H9 (cell line): ENCODE measurements around the gene SHISA7. TPM values are rescaled to one million over a fixed set of nuclear protein-coding genes. Genes with fewer than 3 reads are reported as not detected.

Source experiments
- DNase-seq: peaks from one replicate; pipeline ENCODE4 v3.0.0-alpha.2; 2017
- H2AFZ ChIP-seq: one replicate; pipeline ENCODE4 v1.6.1; 2013; ENCODE audit warnings: mild to moderate bottlenecking, low read length, control low read depth, moderate library complexity
- H2AK5ac ChIP-seq: 2 replicates; pipeline ENCODE4 v1.6.1; 2013; ENCODE audit warnings: low read length, control low read depth, mixed read lengths; ENCODE audit not compliant: insufficient read length
- H2BK120ac ChIP-seq: one replicate; pipeline ENCODE4 v1.6.1; 2013; ENCODE audit warnings: low read depth, mild to moderate bottlenecking, low read length, control low read depth, inconsistent platforms; ENCODE audit not compliant: poor library complexity, severe bottlenecking
- H2BK12ac ChIP-seq: 2 replicates; pipeline ENCODE4 v1.6.1; 2013; ENCODE audit warnings: low read length, control low read depth, mixed read lengths, low read depth; ENCODE audit not compliant: insufficient read length
- H2BK15ac ChIP-seq: 2 replicates; pipeline ENCODE4 v1.6.1; 2013; ENCODE audit warnings: low read depth, low read length, control low read depth
- H2BK20ac ChIP-seq: one replicate; pipeline ENCODE4 v1.6.1; 2013; ENCODE audit warnings: low read depth, mild to moderate bottlenecking, low read length, control low read depth, inconsistent platforms; ENCODE audit not compliant: poor library complexity, severe bottlenecking
- H2BK5ac ChIP-seq: 2 replicates; pipeline ENCODE4 v1.6.1; 2013; ENCODE audit warnings: low read length, control low read depth, mixed read lengths; ENCODE audit not compliant: insufficient read length
- H3K14ac ChIP-seq: 2 replicates; pipeline ENCODE4 v1.6.1; 2013; ENCODE audit warnings: low read length, control low read depth; ENCODE audit not compliant: insufficient read depth
- H3K18ac ChIP-seq: 2 replicates; pipeline ENCODE4 v1.6.1; 2013; ENCODE audit warnings: low read depth, mild to moderate bottlenecking, mixed read lengths, low read length, control low read depth; ENCODE audit not compliant: insufficient read length
- H3K23ac ChIP-seq: 2 replicates; pipeline ENCODE4 v1.6.1; 2013; ENCODE audit warnings: low read length, control low read depth, mixed read lengths, low read depth; ENCODE audit not compliant: insufficient read length
- H3K23me2 ChIP-seq: 2 replicates; pipeline ENCODE4 v1.6.1; 2013; ENCODE audit warnings: low read depth, mild to moderate bottlenecking, mixed read lengths, low read length, control low read depth; ENCODE audit not compliant: insufficient read length, poor library complexity, severe bottlenecking
- H3K27ac ChIP-seq: 2 replicates; pipeline ENCODE4 v1.5.1; 2013; ENCODE audit warnings: low read length, control low read depth, mixed read lengths, low read depth; ENCODE audit not compliant: insufficient read length
- H3K27me3 ChIP-seq: 2 replicates; pipeline ENCODE4 v1.6.1; 2013; ENCODE audit warnings: low read length, control low read depth, inconsistent platforms; ENCODE audit not compliant: insufficient read depth
- H3K4ac ChIP-seq: 2 replicates; pipeline ENCODE4 v1.6.1; 2013; ENCODE audit warnings: low read depth, mild to moderate bottlenecking, control low read depth, inconsistent platforms, low read length, moderate library complexity
- H3K4me1 ChIP-seq: 2 replicates; pipeline ENCODE4 v1.6.1; 2013; ENCODE audit warnings: low read length, control low read depth, inconsistent platforms; ENCODE audit not compliant: insufficient read depth
- H3K4me2 ChIP-seq: 2 replicates; pipeline ENCODE4 v1.6.1; 2013; ENCODE audit warnings: low read length, control low read depth, mixed read lengths; ENCODE audit not compliant: insufficient read length, insufficient read depth
- H3K56ac ChIP-seq: 2 replicates; pipeline ENCODE4 v1.6.1; 2013; ENCODE audit warnings: low read depth, mild to moderate bottlenecking, mixed read lengths, low read length, control low read depth; ENCODE audit not compliant: insufficient read length
- H3K79me1 ChIP-seq: 2 replicates; pipeline ENCODE4 v1.6.1; 2013; ENCODE audit warnings: low read depth, mild to moderate bottlenecking, moderate library complexity, low read length, control low read depth, inconsistent platforms; ENCODE audit not compliant: insufficient read depth, poor library complexity, severe bottlenecking
- H3K79me2 ChIP-seq: 2 replicates; pipeline ENCODE4 v1.6.1; 2013; ENCODE audit warnings: low read length, control low read depth, inconsistent platforms; ENCODE audit not compliant: insufficient read depth
- H3K9ac ChIP-seq: 2 replicates; pipeline ENCODE4 v1.6.1; 2013; ENCODE audit warnings: low read length, control low read depth, mixed read lengths; ENCODE audit not compliant: insufficient read length; ENCODE audit errors: extremely low read depth
- H3K9me3 ChIP-seq: one replicate; pipeline ENCODE4 v1.6.1; 2013; ENCODE audit warnings: low read depth, low read length, inconsistent platforms; ENCODE audit not compliant: control insufficient read depth
- H3T11ph ChIP-seq: one replicate; pipeline ENCODE4 v1.6.1; 2013; ENCODE audit warnings: mild to moderate bottlenecking, low read length, control low read depth, inconsistent platforms
- H4K20me1 ChIP-seq: one replicate; pipeline ENCODE4 v1.6.1; 2013; ENCODE audit not compliant: control insufficient read depth, insufficient read length, insufficient read depth
- H4K5ac ChIP-seq: 2 replicates; pipeline ENCODE4 v1.6.1; 2013; ENCODE audit warnings: low read depth, mild to moderate bottlenecking, mixed read lengths, low read length, control low read depth; ENCODE audit not compliant: insufficient read length
- H4K8ac ChIP-seq: replicated peaks from 2 replicates; pipeline ENCODE4 v1.6.1; 2013; ENCODE audit warnings: low read length, control low read depth, mixed read lengths, low read depth; ENCODE audit not compliant: insufficient read length
- H4K91ac ChIP-seq: 2 replicates; pipeline ENCODE4 v1.6.1; 2013; ENCODE audit warnings: low read depth, mild to moderate bottlenecking, moderate library complexity, mixed read lengths, low read length, control low read depth; ENCODE audit not compliant: insufficient read length
- H3K27ac Mint-ChIP-seq, 3 experiments: 2 replicates in 2 of 3; 3 replicates in 1 of 3; pipeline ENCODE4 v1.8.0; 2020 to 2021; ENCODE audit warnings: mixed read lengths in 3 of 3, mild to moderate bottlenecking in 1 of 3, moderate library complexity in 1 of 3
- H3K27me3 Mint-ChIP-seq: 2 replicates; pipeline ENCODE4 v1.8.0; 2021; ENCODE audit warnings: low read depth, mild to moderate bottlenecking, moderate library complexity, mixed read lengths
- H3K36me3 Mint-ChIP-seq, 3 experiments: 2 replicates in 2 of 3; 3 replicates in 1 of 3; pipeline ENCODE4 v1.8.0; 2020 to 2021; ENCODE audit warnings: low read depth in 3 of 3, mixed read lengths in 3 of 3; ENCODE audit not compliant: insufficient read depth in 1 of 3
- H3K4me1 Mint-ChIP-seq, 2 experiments: 2 replicates each; pipeline ENCODE4 v1.8.0; 2020; ENCODE audit warnings: mixed read lengths in 2 of 2
- H3K4me3 Mint-ChIP-seq, 2 experiments: 2 replicates in 1 of 2; 3 replicates in 1 of 2; pipeline ENCODE4 v1.8.0; 2020 to 2021; ENCODE audit warnings: mild to moderate bottlenecking in 2 of 2, mixed read lengths in 2 of 2, moderate library complexity in 1 of 2
- H3K9me3 Mint-ChIP-seq, 2 experiments: 2 replicates in 1 of 2; 3 replicates in 1 of 2; pipeline ENCODE4 v1.8.0; 2020; ENCODE audit warnings: mild to moderate bottlenecking in 2 of 2, mixed read lengths in 2 of 2, moderate library complexity in 1 of 2
- CTCF ChIP-seq: fragments of 200-600 bp; sonication (generic); conservative IDR thresholded peaks from 3 replicates; pipeline ENCODE4 v1.8.0; 2021; ENCODE audit warnings: antibody characterized with exemption, mild to moderate bottlenecking
- WGBS: extraction: QIAGEN DNeasy Blood & Tissue Kit; methylation state at CpG from one replicate; pipeline ENCODE4 v1.1.7; 2013; ENCODE audit warnings: missing lambda C conversion rate, low lambda C conversion rate, mixed read lengths; ENCODE audit not compliant: insufficient read length; ENCODE audit errors: extremely low coverage; 5-methylcytosine and 5-hydroxymethylcytosine counted together
- total RNA-seq: library from RNA; stranded (reverse); gene quantifications from 2 replicates; pipeline ENCODE4 v1.2.1, GENCODE V29; 2021

The SHISA7 gene
- total RNA-seq, 1 experiment from 2014 or later = 0.31 TPM

- H3K27me3 ChIP-seq = no peaks in the 10 kb centered on the region
- H4K5ac ChIP-seq = peak overlapping the region; percentile 96
- peak overlapping the region; percentile 65 for H2BK12ac ChIP-seq
- no peak overlapping the region for H3K9ac ChIP-seq
- TF ChIP-seq CTCF = no peak
- H2BK15ac ChIP-seq = no peak overlapping the region
- no peak overlapping the region for H2BK20ac ChIP-seq
- H3K4me3 Mint-ChIP-seq = peak overlapping the region; percentile 88 to 90
- no peaks in the 10 kb centered on the region for H4K20me1 ChIP-seq
- H3K23ac ChIP-seq = no peak overlapping the region
- H3K4me2 ChIP-seq = peak overlapping the region; percentile 10
- no peaks in the 10 kb centered on the region for H3K9me3 ChIP-seq
- no peak overlapping the region for H2BK120ac ChIP-seq
- peaks cover 18 to 27% of the 10 kb centered on the region in 2 experiments for H3K4me1 Mint-ChIP-seq
- H3T11ph ChIP-seq = peak overlapping the region; percentile 77
- peaks cover 7% of the 10 kb centered on the region for H3K79me1 ChIP-seq
- peak overlapping the region; percentile 94 for H3K18ac ChIP-seq
- H3K23me2 ChIP-seq = peaks cover 6% of the 10 kb centered on the region
- peak overlapping the region; percentile 83; the same call in 1 of the 2 replicates for H3K14ac ChIP-seq
- H3K27me3 Mint-ChIP-seq = peaks cover 26% of the 10 kb centered on the region
- no peak overlapping the region for H3K56ac ChIP-seq
- H3K9me3 Mint-ChIP-seq = peaks cover 20 to 21% of the 10 kb centered on the region in 2 experiments
- peak overlapping the region; percentile 66 for H3K27ac ChIP-seq
- H2AK5ac ChIP-seq = peak overlapping the region; percentile 26
- no peak overlapping the region for H4K8ac ChIP-seq
- peak overlapping the region; percentile 54; the same call in 1 of the 2 replicates for H3K4ac ChIP-seq
- peaks cover 33 to 39% (median 38%) of the 10 kb centered on the region in 3 experiments for H3K36me3 Mint-ChIP-seq
- H3K79me2 ChIP-seq = peaks cover 14% of the 10 kb centered on the region; the same call in 1 of the 2 replicates
- H4K91ac ChIP-seq = peak overlapping the region; percentile 87
- no peak for DNase-seq
- peak overlapping the region; percentile 95 to 99 (median 97) for H3K27ac Mint-ChIP-seq
- no peak overlapping the region for H2AFZ ChIP-seq
- peak overlapping the region; percentile 27 for H2BK5ac ChIP-seq
- WGBS = no CpG with 5 or more reads among the region's 9 CpGs
- no peaks in the 10 kb centered on the region; the same call in 1 of the 2 replicates for H3K4me1 ChIP-seq
Measured at GRCh38 chr19:55408533-55408872, 34.6 kb downstream of the SHISA7 start.
